ENCODE data around the gene NFAM1. TPM values are rescaled to one million over a fixed set of nuclear protein-coding genes. Genes with fewer than 3 reads are reported as not detected.

NFAM1 gene
- total and polyA plus RNA-seq, 2 of the 13 experiments (the other 11 are each of a cell fraction or from before 2014, with no cell fraction given) = 0.03 TPM; not detected in 1

DNA sequence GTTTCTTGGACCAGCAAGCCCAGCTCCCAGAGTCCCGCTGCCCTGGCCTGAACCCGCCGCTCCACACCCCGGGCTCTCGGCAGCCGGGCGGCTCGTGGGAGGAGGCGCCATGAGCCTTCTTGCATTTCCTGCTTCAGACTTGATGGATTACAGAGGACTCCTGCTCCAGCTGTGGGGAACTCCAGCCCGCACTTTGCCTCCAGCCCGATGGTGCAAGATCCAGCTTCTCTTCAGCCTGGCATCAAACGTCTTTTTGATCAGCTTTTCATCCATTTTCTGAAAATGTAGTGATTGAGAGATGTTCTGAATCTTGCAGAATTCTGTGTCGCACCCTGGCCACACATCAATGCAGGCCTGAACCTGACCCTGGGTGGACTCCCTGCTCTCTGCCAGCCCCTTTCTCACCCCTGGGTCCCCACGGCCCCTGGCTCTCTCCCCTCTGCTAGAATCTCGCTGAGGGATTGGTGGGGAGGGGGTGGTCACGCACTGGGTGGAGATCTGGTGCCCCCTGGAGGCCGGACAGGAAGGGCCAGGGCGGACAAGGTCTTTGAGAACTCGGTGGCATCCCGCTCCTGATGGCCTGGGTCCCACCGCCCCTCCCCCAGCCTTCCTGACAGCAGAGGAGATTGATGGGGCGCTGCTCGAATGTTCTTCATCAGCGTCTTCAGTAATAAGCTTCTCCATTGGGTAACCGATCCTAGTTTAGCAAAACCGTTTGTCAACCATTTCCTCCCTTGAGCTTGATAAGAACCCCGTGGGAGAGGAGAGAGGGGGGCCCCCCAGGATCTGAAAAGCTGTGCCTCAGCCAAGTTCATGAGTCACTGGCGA lies 12.1 kb upstream of the NFAM1 start (continued):
- TF ChIP-seq LCORL (IDR thresholded peaks at IDR 0.05) (no peak), LCORL (CRISPR knock-in tag; IDR thresholded peaks at IDR 0.05) (no peak), DRAP1 (CRISPR knock-in tag; IDR thresholded peaks at IDR 0.05) (no peak), HNRNPL (IDR thresholded peaks at IDR 0.05; ENCODE audit: low read depth, low read length) (no peak), HNF1B (CRISPR knock-in tag; IDR thresholded peaks at IDR 0.05) (peak; percentile 66; the same call in 1 of the 2 replicates), RNF2 (conservative IDR thresholded peaks at IDR 0.05; ENCODE audit: low read depth) (peak; percentile 51; the same call in 1 of the 2 replicates), ARHGAP35 (CRISPR knock-in tag; IDR thresholded peaks at IDR 0.05; ENCODE audit: borderline replicate concordance) (0 out of 2 replicates have a peak, but pooled peaks have one; percentile 48), ZNF343 (CRISPR knock-in tag; IDR thresholded peaks at IDR 0.05) (no peak), THAP11 (CRISPR knock-in tag; IDR thresholded peaks at IDR 0.05) (0 out of 2 replicates have a peak, but pooled peaks have one; percentile 24), ETV5 (CRISPR knock-in tag; IDR thresholded peaks at IDR 0.05; ENCODE audit: borderline replicate concordance) (no peak)
- TF ChIP-seq, protein P1, sequence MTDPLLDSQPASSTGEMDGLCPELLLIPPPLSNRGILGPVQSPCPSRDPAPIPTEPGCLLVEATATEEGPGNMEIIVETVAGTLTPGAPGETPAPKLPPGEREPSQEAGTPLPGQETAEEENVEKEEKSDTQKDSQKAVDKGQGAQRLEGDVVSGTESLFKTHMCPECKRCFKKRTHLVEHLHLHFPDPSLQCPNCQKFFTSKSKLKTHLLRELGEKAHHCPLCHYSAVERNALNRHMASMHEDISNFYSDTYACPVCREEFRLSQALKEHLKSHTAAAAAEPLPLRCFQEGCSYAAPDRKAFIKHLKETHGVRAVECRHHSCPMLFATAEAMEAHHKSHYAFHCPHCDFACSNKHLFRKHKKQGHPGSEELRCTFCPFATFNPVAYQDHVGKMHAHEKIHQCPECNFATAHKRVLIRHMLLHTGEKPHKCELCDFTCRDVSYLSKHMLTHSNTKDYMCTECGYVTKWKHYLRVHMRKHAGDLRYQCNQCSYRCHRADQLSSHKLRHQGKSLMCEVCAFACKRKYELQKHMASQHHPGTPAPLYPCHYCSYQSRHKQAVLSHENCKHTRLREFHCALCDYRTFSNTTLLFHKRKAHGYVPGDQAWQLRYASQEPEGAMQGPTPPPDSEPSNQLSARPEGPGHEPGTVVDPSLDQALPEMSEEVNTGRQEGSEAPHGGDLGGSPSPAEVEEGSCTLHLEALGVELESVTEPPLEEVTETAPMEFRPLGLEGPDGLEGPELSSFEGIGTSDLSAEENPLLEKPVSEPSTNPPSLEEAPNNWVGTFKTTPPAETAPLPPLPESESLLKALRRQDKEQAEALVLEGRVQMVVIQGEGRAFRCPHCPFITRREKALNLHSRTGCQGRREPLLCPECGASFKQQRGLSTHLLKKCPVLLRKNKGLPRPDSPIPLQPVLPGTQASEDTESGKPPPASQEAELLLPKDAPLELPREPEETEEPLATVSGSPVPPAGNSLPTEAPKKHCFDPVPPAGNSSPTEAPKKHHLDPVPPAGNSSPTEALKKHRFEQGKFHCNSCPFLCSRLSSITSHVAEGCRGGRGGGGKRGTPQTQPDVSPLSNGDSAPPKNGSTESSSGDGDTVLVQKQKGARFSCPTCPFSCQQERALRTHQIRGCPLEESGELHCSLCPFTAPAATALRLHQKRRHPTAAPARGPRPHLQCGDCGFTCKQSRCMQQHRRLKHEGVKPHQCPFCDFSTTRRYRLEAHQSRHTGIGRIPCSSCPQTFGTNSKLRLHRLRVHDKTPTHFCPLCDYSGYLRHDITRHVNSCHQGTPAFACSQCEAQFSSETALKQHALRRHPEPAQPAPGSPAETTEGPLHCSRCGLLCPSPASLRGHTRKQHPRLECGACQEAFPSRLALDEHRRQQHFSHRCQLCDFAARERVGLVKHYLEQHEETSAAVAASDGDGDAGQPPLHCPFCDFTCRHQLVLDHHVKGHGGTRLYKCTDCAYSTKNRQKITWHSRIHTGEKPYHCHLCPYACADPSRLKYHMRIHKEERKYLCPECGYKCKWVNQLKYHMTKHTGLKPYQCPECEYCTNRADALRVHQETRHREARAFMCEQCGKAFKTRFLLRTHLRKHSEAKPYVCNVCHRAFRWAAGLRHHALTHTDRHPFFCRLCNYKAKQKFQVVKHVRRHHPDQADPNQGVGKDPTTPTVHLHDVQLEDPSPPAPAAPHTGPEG (CRISPR knock-in tag; IDR thresholded peaks at IDR 0.05) = no peak
- TF ChIP-seq, protein P2, sequence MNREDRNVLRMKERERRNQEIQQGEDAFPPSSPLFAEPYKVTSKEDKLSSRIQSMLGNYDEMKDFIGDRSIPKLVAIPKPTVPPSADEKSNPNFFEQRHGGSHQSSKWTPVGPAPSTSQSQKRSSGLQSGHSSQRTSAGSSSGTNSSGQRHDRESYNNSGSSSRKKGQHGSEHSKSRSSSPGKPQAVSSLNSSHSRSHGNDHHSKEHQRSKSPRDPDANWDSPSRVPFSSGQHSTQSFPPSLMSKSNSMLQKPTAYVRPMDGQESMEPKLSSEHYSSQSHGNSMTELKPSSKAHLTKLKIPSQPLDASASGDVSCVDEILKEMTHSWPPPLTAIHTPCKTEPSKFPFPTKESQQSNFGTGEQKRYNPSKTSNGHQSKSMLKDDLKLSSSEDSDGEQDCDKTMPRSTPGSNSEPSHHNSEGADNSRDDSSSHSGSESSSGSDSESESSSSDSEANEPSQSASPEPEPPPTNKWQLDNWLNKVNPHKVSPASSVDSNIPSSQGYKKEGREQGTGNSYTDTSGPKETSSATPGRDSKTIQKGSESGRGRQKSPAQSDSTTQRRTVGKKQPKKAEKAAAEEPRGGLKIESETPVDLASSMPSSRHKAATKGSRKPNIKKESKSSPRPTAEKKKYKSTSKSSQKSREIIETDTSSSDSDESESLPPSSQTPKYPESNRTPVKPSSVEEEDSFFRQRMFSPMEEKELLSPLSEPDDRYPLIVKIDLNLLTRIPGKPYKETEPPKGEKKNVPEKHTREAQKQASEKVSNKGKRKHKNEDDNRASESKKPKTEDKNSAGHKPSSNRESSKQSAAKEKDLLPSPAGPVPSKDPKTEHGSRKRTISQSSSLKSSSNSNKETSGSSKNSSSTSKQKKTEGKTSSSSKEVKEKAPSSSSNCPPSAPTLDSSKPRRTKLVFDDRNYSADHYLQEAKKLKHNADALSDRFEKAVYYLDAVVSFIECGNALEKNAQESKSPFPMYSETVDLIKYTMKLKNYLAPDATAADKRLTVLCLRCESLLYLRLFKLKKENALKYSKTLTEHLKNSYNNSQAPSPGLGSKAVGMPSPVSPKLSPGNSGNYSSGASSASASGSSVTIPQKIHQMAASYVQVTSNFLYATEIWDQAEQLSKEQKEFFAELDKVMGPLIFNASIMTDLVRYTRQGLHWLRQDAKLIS (CRISPR knock-in tag; IDR thresholded peaks at IDR 0.05) = no peak
